ENCODE data around the gene SGMS1. TPM values are rescaled to one million over a fixed set of nuclear protein-coding genes. Genes with fewer than 3 reads are reported as not detected.

SGMS1 gene
- total and polyA plus RNA-seq, 2 experiments from 2014 or later: 15.0 to 34.7 TPM

- no peak for TF ChIP-seq ZNF462 (CRISPR knock-in tag; IDR thresholded peaks at IDR 0.05)
- TF ChIP-seq EZH2phosphoT487 (IDR thresholded peaks at IDR 0.05; ENCODE audit: unreplicated experiment): no peak
- no peak for TF ChIP-seq CREB1 (CRISPR knock-in tag; IDR thresholded peaks at IDR 0.05; ENCODE audit: low read depth)
- TF ChIP-seq ETS1 (IDR thresholded peaks at IDR 0.05): no peak
- no peak for TF ChIP-seq CTCF (conservative IDR thresholded peaks at IDR 0.05; ENCODE audit: low read depth in 2 of 2)
- no peak for TF ChIP-seq ZNF331 (CRISPR knock-in tag; IDR thresholded peaks at IDR 0.05; ENCODE audit: low read depth)
- TF ChIP-seq JUNB (IDR thresholded peaks at IDR 0.05; ENCODE audit: unreplicated experiment): no peak
- no peak for TF ChIP-seq NANOG (IDR thresholded peaks at IDR 0.05; ENCODE audit: borderline replicate concordance)
- TF ChIP-seq STAT1 (IDR thresholded peaks at IDR 0.05; ENCODE audit: unreplicated experiment): no peak
Observed at GRCh38 chr10:50396491-50397311, 227.1 kb downstream of the SGMS1 start (continued).
